Hepatocyte (in vitro differentiated cells): ENCODE results near the gene ITGB7. TPM values are rescaled to one million over a fixed set of nuclear protein-coding genes. Genes with fewer than 3 reads are reported as not detected.

Experiments used
- DNase-seq: peaks from one replicate; pipeline ENCODE4 v3.0.0-alpha.2; 2016; ENCODE audit warnings: low spot score
- H2AFZ ChIP-seq: fragments of 200-600 bp; sonication (generic); 2 replicates; pipeline ENCODE4 v1.6.0; 2016; ENCODE audit warnings: antibody characterized with exemption, mild to moderate bottlenecking
- H3K27ac ChIP-seq: fragments of 200-600 bp; sonication (generic); 2 replicates; pipeline ENCODE4 v1.5.1; 2016; ENCODE audit warnings: mild to moderate bottlenecking
- H3K27me3 ChIP-seq: fragments of 200-600 bp; sonication (generic); 2 replicates; pipeline ENCODE4 v1.6.1; 2016
- H3K36me3 ChIP-seq: fragments of 200-600 bp; sonication (generic); replicated peaks from 2 replicates; pipeline ENCODE4 v1.5.1; 2016; ENCODE audit warnings: low read depth; ENCODE audit not compliant: insufficient read depth
- H3K4me1 ChIP-seq: fragments of 200-600 bp; sonication (generic); 2 replicates; pipeline ENCODE4 v1.5.1; 2016; ENCODE audit warnings: mild to moderate bottlenecking, moderate library complexity; ENCODE audit not compliant: insufficient read depth
- H3K4me2 ChIP-seq: fragments of 200-600 bp; sonication (generic); 2 replicates; pipeline ENCODE4 v1.6.0; 2016
- H3K4me3 ChIP-seq: fragments of 200-600 bp; sonication (generic); 2 replicates; pipeline ENCODE4 v1.5.1; 2016; ENCODE audit warnings: mild to moderate bottlenecking
- H3K79me2 ChIP-seq: fragments of 200-600 bp; sonication (generic); 2 replicates; pipeline ENCODE4 v1.6.0; 2017; ENCODE audit warnings: mild to moderate bottlenecking
- H3K9me2 ChIP-seq: fragments of 200-600 bp; sonication (generic); replicated peaks from 2 replicates; pipeline ENCODE4 v1.6.0; 2017; ENCODE audit warnings: mild to moderate bottlenecking; ENCODE audit not compliant: insufficient read depth
- H3K9me3 ChIP-seq: fragments of 200-600 bp; sonication (generic); 2 replicates; pipeline ENCODE4 v1.5.1; 2016; ENCODE audit warnings: low read depth, mild to moderate bottlenecking
- H4K20me1 ChIP-seq: fragments of 200-600 bp; sonication (generic); 2 replicates; pipeline ENCODE4 v1.6.0; 2016; ENCODE audit warnings: mild to moderate bottlenecking; ENCODE audit not compliant: insufficient read depth, poor library complexity, severe bottlenecking
- CTCF ChIP-seq: fragments of 200-600 bp; sonication (generic); IDR thresholded peaks from 2 replicates; pipeline ENCODE4 v1.5.1; 2016; ENCODE audit warnings: antibody characterized with exemption, mild to moderate bottlenecking; ENCODE audit not compliant: poor library complexity
- EZH2 ChIP-seq: fragments of 200-600 bp; sonication (generic); IDR thresholded peaks from 2 replicates; pipeline ENCODE4 v1.6.1; 2016; ENCODE audit warnings: antibody characterized with exemption, mild to moderate bottlenecking, borderline replicate concordance
- EZH2phosphoT487 ChIP-seq: fragments of 200-600 bp; sonication (generic); IDR thresholded peaks from one replicate; pipeline ENCODE4 v1.6.1; 2018; ENCODE audit warnings: antibody characterized with exemption, mild to moderate bottlenecking, low read depth, moderate library complexity; ENCODE audit not compliant: unreplicated experiment, severe bottlenecking
- WGBS: methylation state at CpG from one replicate; pipeline ENCODE4 v1.1.6; 2016; ENCODE audit warnings: low lambda C conversion rate; ENCODE audit errors: missing lambda C conversion rate; 5-methylcytosine and 5-hydroxymethylcytosine counted together
- polyA plus RNA-seq: library from polyadenylated mRNA; unstranded; fragments of >200 nt; fragmentation: Nextera tagmentation; extraction: Ambion mirVana; gene quantifications from 2 replicates; pipeline ENCODE4 v1.2.1, GENCODE V29; 2016
- total RNA-seq: library from RNA; depleted of rRNA; stranded (reverse); fragments of >200 nt; gene quantifications from 2 replicates; pipeline ENCODE4 v1.2.3, GENCODE V29; 2014

ITGB7 gene
- 0.23 TPM in 1 of 2 replicates, not detected in the other for total RNA-seq
- polyA plus RNA-seq, result 1.0 TPM in 1 of 2 replicates, not detected in the other

DNA sequence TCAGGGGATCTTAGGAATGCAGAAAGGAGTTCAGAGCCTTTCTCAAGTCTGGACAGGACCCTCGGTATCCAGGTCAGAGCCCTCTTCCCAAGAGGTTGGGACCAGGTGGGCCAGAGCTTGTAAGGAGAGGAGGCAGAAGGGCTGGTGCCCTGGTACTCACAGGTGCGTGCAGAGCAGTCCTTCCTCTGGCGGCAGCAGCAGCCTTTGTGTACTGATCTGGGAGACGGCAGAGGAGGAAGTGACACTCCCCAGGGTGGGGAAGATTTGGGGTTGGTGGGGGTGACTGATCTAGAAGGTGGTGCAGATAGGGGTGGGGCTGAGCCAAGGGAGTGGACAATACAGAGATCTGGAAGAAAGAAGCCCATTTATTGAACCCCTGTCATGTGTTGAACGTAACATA, at the start of gene ITGB7:
TSS of gene ITGB7 (minus strand) at position 210 of the 400 bp plus-strand sequence. CDS start 6,808 bp downstream, outside the sequence.
- no peaks in the 10 kb centered on the region for H3K27me3 ChIP-seq
- H3K9me2 ChIP-seq, result no peaks in the 10 kb centered on the region
- H2AFZ ChIP-seq, result no peak within 1 kb of the TSS
- 70% methylated on average over 5 of the region's 5 CpGs for WGBS
- no peak for DNase-seq
- no peak within 1 kb of the TSS for H3K27ac ChIP-seq
- H3K4me3 ChIP-seq, result no peak within 1 kb of the TSS
- no peaks in the 10 kb centered on the region for H3K79me2 ChIP-seq
- no peaks in the 10 kb centered on the region for H3K9me3 ChIP-seq
- no peak within 1 kb of the TSS for H3K4me2 ChIP-seq
- no peak for TF ChIP-seq EZH2
- no peak for TF ChIP-seq CTCF
- no peak for TF ChIP-seq EZH2phosphoT487
- H3K36me3 ChIP-seq, result no peaks in the 10 kb centered on the region
- H4K20me1 ChIP-seq, result no peaks in the 10 kb centered on the region
- H3K4me1 ChIP-seq, result no peaks in the 10 kb centered on the region

- Histone ChIP-seq H3K4me3 (no peak overlapping the region), H3K27ac (no peak overlapping the region), H3K79me2 (peaks cover 29% of the 10 kb centered on the region), H3K4me1 (peaks cover 14% of the 10 kb centered on the region), H3K4me2 (no peak overlapping the region), H3K36me3 (no peaks in the 10 kb centered on the region), H3K9me3 (no peaks in the 10 kb centered on the region), H4K20me1 (no peaks in the 10 kb centered on the region), H2AFZ (no peak overlapping the region), H3K27me3 (no peaks in the 10 kb centered on the region), H3K9me2 (no peaks in the 10 kb centered on the region)
- no peak for DNase-seq
- no peak for TF ChIP-seq EZH2phosphoT487
- no peak for TF ChIP-seq EZH2
- TF ChIP-seq CTCF, result no peak
- WGBS, result 94% methylated on average over 3 of the region's 3 CpGs
These were observed 48.9 kb upstream of the ITGB7 start for GRCh38 chr12:53255996-53256395.

DNA sequence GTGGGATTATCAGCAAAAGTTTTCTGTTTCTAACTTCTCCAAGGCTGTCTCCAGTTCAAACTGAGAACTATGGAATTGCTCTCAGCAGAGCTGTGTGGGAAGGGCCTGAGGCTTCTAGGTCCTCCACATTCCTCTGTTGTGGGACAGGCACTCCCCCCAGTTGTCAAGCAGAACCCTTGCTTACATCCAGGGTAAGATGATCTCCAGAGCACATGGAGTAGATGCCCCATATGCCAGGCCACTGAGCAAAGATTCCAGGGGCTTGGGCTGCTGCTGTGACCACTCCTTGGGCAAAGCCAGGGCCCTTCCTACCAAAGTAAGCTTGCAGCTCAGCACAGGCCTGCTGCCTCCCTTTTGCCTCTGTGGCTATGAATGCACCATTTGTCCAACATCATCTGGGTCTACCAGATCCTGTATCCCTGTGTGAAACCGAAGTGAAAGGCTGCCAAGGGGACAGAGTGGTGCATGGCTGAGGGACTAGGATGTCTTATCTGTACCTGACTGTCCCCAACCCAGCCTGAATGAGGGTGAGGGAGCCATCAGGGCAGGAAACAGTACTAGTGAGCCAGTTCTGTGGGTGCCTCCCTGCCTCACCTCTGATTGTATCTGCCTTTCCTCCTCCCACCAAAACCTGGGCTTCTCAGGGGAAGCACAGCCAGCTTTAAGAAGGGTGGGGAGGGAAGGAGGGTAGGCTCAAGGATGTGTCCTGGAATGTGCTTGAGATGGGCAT, 47.9 kb upstream of the ITGB7 start:
- H3K9me2 ChIP-seq, result no peaks in the 10 kb centered on the region
- H3K9me3 ChIP-seq, result no peaks in the 10 kb centered on the region
- no peak overlapping the region for H3K4me3 ChIP-seq
- no peak for TF ChIP-seq CTCF
- no peak for TF ChIP-seq EZH2
- no peak for TF ChIP-seq EZH2phosphoT487
- no peak overlapping the region for H3K27ac ChIP-seq
- H3K4me2 ChIP-seq, result no peak overlapping the region
- peaks cover 29% of the 10 kb centered on the region for H3K79me2 ChIP-seq
- H3K4me1 ChIP-seq, result peaks cover 20% of the 10 kb centered on the region
- H3K27me3 ChIP-seq, result no peaks in the 10 kb centered on the region
- no peaks in the 10 kb centered on the region for H4K20me1 ChIP-seq
- H3K36me3 ChIP-seq, result no peaks in the 10 kb centered on the region
- DNase-seq, result no peak
- no peak overlapping the region for H2AFZ ChIP-seq
- WGBS, result 100% methylated on average over 1 of the region's 1 CpG
